ENCODE data around the gene ACOT13.

ACOT13 gene

DNA sequence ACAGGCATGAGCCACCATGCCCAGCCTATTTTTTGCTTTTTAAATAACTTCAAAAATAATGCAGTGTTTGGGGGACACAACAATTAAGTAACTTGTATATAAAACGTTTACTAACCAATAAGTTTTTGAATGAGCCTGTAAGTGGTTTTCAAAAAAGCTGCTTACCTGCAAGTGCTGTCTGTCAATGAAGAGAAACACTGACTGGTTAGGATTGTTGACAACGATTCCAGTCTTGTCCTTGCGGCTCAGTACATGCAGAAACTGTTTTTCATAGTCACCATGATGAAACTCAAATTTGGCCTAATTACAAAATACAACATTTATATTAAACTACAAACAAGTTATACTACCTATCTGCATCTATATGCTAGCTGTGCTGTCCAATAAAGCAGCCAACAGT is 41.7 kb downstream of the ACOT13 start:
- H3K36me3 ChIP-seq (ENCODE audit: control insufficient read depth in 2 of 2, insufficient read depth in 1 of 2, low read length in 2 of 2): peaks cover 81 to 98% of the 10 kb centered on the region in 2 experiments
- ChIA-PET CTCF (interaction anchor here (0.9 kb wide), 1 partner anchor 80 kb away, joined by 3 read pairs; no protein-coding TSS in a partner anchor), POLR2A (interaction anchor here (0.7 kb wide), 1 partner anchor 94 kb away, joined by 3 read pairs; no protein-coding TSS in a partner anchor)

DNA sequence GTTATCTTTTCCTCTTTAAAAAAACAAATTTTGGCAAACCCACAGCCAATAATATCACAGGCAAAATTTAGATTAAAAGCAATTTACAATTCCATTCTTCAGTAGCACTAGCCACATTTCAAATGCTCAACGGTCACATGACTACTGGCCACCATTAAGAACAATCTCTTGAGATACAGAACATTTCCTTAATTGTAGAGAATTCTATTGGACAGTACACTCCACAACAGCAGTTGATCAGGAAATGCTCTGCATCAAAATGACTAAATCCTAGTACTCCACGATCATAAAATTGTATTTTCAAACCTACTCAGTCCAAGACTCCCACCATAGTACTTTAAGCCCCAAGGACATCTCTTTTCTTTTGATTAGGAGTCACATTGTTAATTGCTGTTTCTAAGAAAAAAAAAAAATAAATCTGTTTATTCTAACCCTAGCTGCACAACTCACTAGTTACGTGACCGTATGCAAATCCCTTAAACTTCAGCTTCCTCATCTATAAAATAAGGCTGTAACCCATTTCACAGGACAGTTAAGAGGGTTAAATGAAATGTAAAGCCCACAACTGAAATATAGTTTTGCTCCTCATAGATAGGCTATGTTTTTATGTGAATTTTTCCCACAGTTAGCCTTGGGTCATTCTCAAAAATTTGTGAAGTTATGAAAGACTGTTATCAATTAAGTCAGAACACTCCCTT is 42.3 kb downstream of the ACOT13 start:
- ChIA-PET CTCF (interaction anchor here (0.6 to 2.4 kb wide), 3 partner anchors 55 to 144 kb away, joined by 3 to 12 read pairs (median 4); no protein-coding TSS in a partner anchor), POLR2A (no interaction called here)
- Histone ChIP-seq H3K4me3 (ENCODE audit: low read depth, low read length) (no peak overlapping the region), H3K36me3 (ENCODE audit: control insufficient read depth in 2 of 2, insufficient read depth in 1 of 2, low read length in 2 of 2) (peaks cover 87 to 98% of the 10 kb centered on the region in 2 experiments), H3K9me3 (ENCODE audit: control insufficient read depth, insufficient read depth, low read depth, low read length) (no peaks in the 10 kb centered on the region), H3K4me1 (ENCODE audit: control insufficient read depth, insufficient read depth, low read length) (no peaks in the 10 kb centered on the region), H3K27ac (ENCODE audit: extremely low read depth, low read depth, low read length) (no peak overlapping the region)
- no peak for TF ChIP-seq MYNN (tag by site-specific recombination; IDR thresholded peaks at IDR 0.05; ENCODE audit: borderline replicate concordance)
- TF ChIP-seq, protein P1, sequence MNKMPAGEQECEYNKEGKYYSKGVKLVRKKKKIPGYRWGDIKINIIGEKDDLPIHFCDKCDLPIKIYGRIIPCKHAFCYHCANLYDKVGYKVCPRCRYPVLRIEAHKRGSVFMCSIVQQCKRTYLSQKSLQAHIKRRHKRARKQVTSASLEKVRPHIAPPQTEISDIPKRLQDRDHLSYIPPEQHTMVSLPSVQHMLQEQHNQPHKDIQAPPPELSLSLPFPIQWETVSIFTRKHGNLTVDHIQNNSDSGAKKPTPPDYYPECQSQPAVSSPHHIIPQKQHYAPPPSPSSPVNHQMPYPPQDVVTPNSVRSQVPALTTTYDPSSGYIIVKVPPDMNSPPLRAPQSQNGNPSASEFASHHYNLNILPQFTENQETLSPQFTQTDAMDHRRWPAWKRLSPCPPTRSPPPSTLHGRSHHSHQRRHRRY (tag by site-specific recombination; IDR thresholded peaks at IDR 0.05): no peak
- TF ChIP-seq WT1 (tag by site-specific recombination; IDR thresholded peaks at IDR 0.05): no peak
- TF ChIP-seq ZNF433 (tag by site-specific recombination; IDR thresholded peaks at IDR 0.05; ENCODE audit: low read depth): no peak
- TF ChIP-seq ZNF791 (tag by site-specific recombination; IDR thresholded peaks at IDR 0.05): no peak
- no peak for TF ChIP-seq GLI4 (tag by site-specific recombination; IDR thresholded peaks at IDR 0.05)
- TF ChIP-seq ZNF624 (tag by site-specific recombination; IDR thresholded peaks at IDR 0.05): no peak
- TF ChIP-seq, protein P2, sequence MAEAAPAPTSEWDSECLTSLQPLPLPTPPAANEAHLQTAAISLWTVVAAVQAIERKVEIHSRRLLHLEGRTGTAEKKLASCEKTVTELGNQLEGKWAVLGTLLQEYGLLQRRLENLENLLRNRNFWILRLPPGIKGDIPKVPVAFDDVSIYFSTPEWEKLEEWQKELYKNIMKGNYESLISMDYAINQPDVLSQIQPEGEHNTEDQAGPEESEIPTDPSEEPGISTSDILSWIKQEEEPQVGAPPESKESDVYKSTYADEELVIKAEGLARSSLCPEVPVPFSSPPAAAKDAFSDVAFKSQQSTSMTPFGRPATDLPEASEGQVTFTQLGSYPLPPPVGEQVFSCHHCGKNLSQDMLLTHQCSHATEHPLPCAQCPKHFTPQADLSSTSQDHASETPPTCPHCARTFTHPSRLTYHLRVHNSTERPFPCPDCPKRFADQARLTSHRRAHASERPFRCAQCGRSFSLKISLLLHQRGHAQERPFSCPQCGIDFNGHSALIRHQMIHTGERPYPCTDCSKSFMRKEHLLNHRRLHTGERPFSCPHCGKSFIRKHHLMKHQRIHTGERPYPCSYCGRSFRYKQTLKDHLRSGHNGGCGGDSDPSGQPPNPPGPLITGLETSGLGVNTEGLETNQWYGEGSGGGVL (tag by site-specific recombination; IDR thresholded peaks at IDR 0.05): no peak
- TF ChIP-seq, protein P3, sequence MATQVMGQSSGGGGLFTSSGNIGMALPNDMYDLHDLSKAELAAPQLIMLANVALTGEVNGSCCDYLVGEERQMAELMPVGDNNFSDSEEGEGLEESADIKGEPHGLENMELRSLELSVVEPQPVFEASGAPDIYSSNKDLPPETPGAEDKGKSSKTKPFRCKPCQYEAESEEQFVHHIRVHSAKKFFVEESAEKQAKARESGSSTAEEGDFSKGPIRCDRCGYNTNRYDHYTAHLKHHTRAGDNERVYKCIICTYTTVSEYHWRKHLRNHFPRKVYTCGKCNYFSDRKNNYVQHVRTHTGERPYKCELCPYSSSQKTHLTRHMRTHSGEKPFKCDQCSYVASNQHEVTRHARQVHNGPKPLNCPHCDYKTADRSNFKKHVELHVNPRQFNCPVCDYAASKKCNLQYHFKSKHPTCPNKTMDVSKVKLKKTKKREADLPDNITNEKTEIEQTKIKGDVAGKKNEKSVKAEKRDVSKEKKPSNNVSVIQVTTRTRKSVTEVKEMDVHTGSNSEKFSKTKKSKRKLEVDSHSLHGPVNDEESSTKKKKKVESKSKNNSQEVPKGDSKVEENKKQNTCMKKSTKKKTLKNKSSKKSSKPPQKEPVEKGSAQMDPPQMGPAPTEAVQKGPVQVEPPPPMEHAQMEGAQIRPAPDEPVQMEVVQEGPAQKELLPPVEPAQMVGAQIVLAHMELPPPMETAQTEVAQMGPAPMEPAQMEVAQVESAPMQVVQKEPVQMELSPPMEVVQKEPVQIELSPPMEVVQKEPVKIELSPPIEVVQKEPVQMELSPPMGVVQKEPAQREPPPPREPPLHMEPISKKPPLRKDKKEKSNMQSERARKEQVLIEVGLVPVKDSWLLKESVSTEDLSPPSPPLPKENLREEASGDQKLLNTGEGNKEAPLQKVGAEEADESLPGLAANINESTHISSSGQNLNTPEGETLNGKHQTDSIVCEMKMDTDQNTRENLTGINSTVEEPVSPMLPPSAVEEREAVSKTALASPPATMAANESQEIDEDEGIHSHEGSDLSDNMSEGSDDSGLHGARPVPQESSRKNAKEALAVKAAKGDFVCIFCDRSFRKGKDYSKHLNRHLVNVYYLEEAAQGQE (tag by site-specific recombination; IDR thresholded peaks at IDR 0.05): no peak
- TF ChIP-seq, protein P4, sequence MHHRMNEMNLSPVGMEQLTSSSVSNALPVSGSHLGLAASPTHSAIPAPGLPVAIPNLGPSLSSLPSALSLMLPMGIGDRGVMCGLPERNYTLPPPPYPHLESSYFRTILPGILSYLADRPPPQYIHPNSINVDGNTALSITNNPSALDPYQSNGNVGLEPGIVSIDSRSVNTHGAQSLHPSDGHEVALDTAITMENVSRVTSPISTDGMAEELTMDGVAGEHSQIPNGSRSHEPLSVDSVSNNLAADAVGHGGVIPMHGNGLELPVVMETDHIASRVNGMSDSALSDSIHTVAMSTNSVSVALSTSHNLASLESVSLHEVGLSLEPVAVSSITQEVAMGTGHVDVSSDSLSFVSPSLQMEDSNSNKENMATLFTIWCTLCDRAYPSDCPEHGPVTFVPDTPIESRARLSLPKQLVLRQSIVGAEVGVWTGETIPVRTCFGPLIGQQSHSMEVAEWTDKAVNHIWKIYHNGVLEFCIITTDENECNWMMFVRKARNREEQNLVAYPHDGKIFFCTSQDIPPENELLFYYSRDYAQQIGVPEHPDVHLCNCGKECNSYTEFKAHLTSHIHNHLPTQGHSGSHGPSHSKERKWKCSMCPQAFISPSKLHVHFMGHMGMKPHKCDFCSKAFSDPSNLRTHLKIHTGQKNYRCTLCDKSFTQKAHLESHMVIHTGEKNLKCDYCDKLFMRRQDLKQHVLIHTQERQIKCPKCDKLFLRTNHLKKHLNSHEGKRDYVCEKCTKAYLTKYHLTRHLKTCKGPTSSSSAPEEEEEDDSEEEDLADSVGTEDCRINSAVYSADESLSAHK (tag by site-specific recombination; IDR thresholded peaks at IDR 0.05): no peak
- no peak for TF ChIP-seq ZNF146 (tag by site-specific recombination; IDR thresholded peaks at IDR 0.05)
- TF ChIP-seq ZNF626 (tag by site-specific recombination; IDR thresholded peaks at IDR 0.05): no peak
- TF ChIP-seq KLF16 (tag by site-specific recombination; IDR thresholded peaks at IDR 0.05): no peak

More for the DNA sequence above, 41.7 kb downstream of the ACOT13 start:
- H3K4me3 ChIP-seq (ENCODE audit: low read depth, low read length): no peak overlapping the region
- no peaks in the 10 kb centered on the region for H3K4me1 ChIP-seq (ENCODE audit: control insufficient read depth, insufficient read depth, low read length)
- TF ChIP-seq ZFP69B (tag by site-specific recombination; IDR thresholded peaks at IDR 0.05) (no peak), ZNF629 (tag by site-specific recombination; IDR thresholded peaks at IDR 0.05) (no peak), ZNF157 (tag by site-specific recombination; IDR thresholded peaks at IDR 0.05) (no peak), KLF1 (tag by site-specific recombination; IDR thresholded peaks at IDR 0.05) (no peak), KLF9 (tag by site-specific recombination; IDR thresholded peaks at IDR 0.05; ENCODE audit: low read depth) (no peak), ZNF830 (tag by site-specific recombination; IDR thresholded peaks at IDR 0.05; ENCODE audit: low read depth) (no peak), ZNF146 (tag by site-specific recombination; IDR thresholded peaks at IDR 0.05) (no peak), EGR2 (tag by site-specific recombination; IDR thresholded peaks at IDR 0.05; ENCODE audit: low read depth) (no peak)
- TF ChIP-seq, protein P5, sequence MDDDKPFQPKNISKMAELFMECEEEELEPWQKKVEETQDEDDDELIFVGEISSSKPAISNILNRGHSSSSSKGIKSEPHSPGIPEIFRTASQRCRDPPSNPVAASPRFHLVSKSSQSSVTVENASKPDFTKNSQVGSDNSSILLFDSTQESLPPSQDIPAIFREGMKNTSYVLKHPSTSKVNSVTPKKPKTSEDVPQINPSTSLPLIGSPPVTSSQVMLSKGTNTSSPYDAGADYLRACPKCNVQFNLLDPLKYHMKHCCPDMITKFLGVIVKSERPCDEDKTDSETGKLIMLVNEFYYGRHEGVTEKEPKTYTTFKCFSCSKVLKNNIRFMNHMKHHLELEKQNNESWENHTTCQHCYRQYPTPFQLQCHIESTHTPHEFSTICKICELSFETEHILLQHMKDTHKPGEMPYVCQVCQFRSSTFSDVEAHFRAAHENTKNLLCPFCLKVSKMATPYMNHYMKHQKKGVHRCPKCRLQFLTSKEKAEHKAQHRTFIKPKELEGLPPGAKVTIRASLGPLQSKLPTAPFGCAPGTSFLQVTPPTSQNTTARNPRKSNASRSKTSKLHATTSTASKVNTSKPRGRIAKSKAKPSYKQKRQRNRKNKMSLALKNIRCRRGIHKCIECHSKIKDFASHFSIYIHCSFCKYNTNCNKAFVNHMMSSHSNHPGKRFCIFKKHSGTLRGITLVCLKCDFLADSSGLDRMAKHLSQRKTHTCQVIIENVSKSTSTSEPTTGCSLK (tag by site-specific recombination; IDR thresholded peaks at IDR 0.05): no peak
- TF ChIP-seq, protein P6, sequence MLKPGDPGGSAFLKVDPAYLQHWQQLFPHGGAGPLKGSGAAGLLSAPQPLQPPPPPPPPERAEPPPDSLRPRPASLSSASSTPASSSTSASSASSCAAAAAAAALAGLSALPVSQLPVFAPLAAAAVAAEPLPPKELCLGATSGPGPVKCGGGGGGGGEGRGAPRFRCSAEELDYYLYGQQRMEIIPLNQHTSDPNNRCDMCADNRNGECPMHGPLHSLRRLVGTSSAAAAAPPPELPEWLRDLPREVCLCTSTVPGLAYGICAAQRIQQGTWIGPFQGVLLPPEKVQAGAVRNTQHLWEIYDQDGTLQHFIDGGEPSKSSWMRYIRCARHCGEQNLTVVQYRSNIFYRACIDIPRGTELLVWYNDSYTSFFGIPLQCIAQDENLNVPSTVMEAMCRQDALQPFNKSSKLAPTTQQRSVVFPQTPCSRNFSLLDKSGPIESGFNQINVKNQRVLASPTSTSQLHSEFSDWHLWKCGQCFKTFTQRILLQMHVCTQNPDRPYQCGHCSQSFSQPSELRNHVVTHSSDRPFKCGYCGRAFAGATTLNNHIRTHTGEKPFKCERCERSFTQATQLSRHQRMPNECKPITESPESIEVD (tag by site-specific recombination; IDR thresholded peaks at IDR 0.05): no peak
- no peak overlapping the region for H3K27ac ChIP-seq (ENCODE audit: extremely low read depth, low read depth, low read length)
- no peaks in the 10 kb centered on the region for H3K9me3 ChIP-seq (ENCODE audit: control insufficient read depth, insufficient read depth, low read depth, low read length)

Measured in HEK293 (cell line).